Suppressor macrophage treated with lipopolysaccharide for 1 hour (primary cell): ENCODE data around the gene PSMB8.

Source experiments
- DNase-seq, 3 donors: peaks; one replicate each; pipeline ENCODE4 v3.0.0-alpha.2; 2020 to 2022

PSMB8 gene

GRCh38 chr6:32855467-32856174, 11.8 kb upstream of the PSMB8 start:
- peak in 2 of 3 donors; percentile 38 to 39 for DNase-seq

DNA sequence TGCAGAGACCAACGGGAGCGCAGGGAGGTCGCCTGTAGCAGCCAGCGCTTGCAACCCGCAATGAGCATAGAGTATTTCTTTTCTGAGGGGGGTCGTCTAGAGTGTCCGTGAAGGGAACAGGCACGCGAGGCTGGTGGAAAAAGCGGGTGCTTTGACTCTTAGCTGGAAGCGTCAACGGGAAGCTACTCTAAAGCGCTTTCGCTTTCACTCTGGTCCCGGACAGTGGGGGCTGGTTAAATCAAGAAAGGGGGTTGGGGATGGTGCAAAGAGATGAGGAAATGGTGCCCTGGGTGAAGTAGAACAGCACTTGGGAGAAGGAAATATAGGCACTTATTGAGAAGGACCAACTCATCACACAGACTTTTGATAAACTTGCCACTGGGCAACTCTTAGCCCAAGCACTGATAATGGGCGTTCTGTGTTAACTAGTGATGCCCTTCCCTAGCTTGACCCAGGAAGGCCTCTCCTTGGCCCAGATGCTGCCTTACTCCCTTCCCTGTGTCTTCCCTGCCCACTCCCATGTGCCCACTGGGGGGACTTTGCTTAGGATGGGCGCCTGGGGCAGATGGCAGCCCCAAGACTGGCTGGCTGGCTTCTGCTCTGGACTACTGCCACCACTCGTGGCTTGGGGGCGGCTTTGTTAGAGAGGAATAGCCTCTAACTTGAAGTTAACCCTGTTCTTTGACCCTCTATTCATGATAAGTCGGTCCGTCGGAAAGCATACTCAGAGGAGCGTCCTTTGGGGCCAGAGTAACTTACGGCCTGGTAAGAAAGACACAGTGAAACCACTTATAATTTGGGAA, 10.7 kb upstream of the PSMB8 start:
- DNase-seq: peak; percentile 77 to 87 (median 84)

DNA sequence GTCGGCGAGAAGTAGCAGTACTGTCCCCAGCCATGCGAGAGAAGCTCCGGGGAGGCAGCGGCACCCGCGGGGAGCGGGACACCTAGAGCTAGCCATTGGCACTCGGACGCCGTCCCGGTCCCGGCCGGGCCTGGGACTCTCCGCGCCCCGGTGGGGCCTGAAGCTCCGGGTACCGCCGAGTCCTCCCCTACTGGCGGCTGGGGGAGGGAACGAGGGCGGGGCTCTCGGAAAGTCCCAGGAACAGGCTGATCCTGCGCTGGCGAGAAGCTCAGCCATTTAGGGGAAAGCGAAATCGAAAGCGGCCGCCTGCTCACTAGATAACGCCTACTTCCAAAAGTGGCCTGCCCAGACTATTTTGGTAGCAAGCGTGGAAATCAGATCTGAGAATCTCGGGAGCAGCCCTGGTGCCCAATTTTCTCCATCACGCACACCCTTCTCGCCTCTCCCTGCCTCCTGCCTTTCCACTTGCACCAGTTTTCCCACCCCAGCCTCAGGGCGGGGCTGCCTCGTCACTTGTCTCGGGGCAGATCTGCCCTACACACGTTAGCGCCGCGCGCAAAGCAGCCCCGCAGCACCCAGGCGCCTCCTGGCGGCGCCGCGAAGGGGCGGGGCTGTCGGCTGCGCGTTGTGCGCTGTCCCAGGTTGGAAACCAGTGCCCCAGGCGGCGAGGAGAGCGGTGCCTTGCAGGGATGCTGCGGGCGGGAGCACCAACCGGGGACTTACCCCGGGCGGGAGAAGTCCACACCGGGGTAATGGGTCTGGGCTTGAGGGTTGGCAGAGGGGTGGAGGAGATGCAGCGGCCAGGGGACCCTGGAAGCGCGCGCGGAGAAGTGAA, 9.9 kb upstream of the PSMB8 start, which contains the start of the genes PSMB9 and TAP1:
Gene PSMB9 (plus strand): TSS at position 652 of the 835 bp plus-strand sequence. CDS start 38 bp downstream, at position 690.
Gene TAP1 (minus strand): TSS at position 164 of the 835 bp plus-strand sequence. CDS start 68 bp downstream, at position 96.
- DNase-seq: peak; percentile 98 to 99 (median 98)

DNA sequence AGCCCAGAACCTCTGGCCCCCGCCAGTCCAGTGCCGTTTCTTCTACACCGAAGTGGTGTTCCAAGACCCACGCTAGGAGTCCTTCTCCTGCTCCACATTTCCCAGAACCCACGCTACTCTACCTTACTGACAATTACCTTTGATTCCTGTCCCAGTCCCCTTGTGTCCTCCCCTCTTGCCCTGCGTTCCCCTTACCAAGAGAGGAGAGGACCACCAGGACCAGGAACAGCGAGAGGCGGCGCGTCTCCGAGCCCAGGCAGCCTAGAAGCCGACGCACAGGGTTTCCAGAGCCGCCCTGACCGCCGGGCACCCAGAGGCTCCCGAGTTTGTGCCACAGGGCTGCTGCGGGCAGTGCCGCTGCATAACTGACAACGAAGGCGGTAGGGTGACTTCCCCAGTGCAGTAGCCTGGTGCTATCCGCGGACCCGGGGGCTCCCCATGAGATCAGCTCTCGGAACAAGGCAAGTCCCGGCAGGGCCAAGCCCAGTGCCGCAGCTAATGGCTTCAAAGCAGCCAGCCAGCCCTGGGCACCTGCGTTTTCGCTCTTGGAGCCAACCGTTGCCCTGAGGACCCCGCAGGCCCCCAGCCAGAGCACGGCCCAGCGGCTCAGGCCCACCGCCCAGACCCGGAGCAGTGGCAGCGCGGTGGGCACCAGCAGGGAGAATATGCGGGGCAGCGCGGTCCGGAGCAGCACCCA, 9.1 kb upstream of the PSMB8 start:
- DNase-seq: peak; percentile 92 to 93 (median 92)

- peak in 2 of 3 donors; percentile 58 to 69 for DNase-seq
Measured at GRCh38 chr6:32852018-32852843, 8.4 kb upstream of the PSMB8 start.

DNA sequence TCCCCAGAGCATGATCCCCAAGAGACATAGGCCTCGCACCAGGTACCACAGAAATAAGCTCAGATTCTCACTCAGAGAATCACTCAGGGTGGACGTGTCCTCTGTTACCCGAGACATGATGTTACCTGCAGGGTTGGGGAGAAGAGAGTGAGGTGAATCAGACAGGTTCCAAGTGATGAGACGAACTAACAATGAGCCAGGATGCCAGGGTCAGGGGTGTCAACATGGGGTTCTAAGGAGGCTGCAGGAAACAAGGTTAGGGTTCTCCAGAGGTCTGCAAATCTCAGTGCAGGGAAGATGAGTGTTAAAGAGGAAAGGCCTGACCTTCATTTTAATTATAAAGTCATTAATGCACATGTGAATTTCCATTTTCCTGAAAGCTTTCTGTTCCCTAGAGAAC, 7.2 kb upstream of the PSMB8 start:
- DNase-seq: no peak

DNA sequence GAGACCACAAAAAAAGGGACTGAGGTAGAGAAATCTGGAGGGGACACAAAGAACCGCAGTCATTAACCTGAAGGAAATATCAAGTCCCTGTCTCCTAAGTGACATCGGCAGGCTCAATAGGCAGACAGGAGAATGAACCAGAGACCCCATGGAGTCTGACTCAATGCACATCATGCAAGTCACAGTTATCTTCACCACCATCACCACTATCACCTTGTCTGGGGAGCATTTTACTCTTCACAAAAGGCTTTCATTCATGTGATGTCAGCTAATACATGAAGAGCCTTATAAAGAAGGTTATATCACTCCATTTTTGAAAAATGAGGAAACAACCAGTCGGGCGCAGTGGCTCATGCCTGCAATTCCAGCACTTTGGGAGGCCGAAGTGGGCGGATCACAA, 5.3 kb upstream of the PSMB8 start:
- no peak for DNase-seq

DNA sequence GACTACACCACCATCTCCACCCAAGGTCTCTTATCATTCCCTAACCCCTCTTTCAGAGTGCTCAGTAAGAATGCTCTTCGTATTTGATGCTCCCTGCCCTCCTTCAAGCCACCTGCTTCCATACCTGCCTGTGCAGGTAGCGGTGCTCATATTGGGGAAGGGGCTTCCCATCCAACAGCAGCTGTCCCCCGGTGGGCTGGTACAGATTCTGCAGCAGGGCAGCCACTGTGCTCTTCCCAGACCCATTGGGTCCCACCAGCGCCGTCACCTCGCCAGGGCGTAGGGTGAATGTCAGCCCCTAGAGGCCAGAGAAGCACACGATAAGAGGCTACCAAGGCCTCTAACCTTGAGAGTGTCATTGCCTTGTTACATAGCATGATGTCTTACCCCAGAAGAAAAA, 3.9 kb upstream of the PSMB8 start:
- no peak for DNase-seq

- DNase-seq: no peak
Measured at GRCh38 chr6:32847004-32847403, 3.2 kb upstream of the PSMB8 start.

- DNase-seq: peak; percentile 46 to 58 (median 57)
Measured at GRCh38 chr6:32845384-32845884, 1.6 kb upstream of the PSMB8 start.

DNA sequence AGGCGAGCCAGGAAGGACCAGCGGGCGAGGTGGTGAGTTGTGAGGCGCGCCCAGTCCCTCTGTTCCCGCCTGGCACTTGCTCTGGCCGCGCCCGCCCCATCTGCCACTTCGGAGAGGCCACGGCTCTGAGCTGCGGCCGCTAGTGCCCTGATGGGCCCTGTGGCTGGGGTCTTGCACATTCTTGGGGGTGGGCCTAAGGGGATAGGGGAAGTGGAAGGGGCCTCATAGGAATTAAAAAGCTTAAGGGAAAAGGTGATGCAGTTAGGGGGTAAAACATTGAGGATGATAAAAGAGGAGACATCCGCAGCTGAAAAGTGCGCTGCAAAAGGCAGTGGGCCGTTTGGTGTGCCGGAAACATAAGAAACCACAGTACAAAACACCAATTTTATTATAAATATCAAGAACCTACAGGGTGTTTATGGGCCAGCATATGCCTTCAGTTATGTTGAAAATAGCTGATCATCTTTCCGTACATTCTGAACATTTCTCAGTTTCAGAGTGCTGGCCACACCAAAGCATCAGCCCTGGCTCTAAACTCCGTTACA, 1.1 kb upstream of the PSMB8 start:
- no peak for DNase-seq

- DNase-seq: peak in 1 of 3 donors; percentile 32
Measured at GRCh38 chr6:32843331-32843978, 392 bp downstream of the PSMB8 start.

DNA sequence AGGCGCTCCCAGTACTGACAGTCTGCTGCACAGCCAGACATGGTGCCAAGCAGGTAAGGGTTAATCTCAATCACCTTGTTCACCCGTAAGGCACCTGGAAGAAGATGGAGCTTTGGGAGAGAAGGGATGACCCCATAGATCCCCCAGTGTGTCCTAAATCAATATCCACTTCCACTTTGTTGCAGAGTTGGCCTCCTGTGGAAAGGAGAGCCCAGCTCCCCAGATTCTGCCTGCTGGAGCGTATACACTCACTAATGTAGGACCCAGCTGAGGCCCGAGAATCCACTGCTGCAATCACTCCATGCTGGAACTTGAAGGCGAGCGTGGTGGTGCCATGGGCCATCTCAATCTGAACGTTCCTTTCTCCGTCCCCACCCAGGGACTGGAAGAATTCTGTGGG, 1.2 kb downstream of the PSMB8 start:
- DNase-seq: no peak

- DNase-seq: no peak
Measured at GRCh38 chr6:32842021-32842650, 1.7 kb downstream of the PSMB8 start.

DNA sequence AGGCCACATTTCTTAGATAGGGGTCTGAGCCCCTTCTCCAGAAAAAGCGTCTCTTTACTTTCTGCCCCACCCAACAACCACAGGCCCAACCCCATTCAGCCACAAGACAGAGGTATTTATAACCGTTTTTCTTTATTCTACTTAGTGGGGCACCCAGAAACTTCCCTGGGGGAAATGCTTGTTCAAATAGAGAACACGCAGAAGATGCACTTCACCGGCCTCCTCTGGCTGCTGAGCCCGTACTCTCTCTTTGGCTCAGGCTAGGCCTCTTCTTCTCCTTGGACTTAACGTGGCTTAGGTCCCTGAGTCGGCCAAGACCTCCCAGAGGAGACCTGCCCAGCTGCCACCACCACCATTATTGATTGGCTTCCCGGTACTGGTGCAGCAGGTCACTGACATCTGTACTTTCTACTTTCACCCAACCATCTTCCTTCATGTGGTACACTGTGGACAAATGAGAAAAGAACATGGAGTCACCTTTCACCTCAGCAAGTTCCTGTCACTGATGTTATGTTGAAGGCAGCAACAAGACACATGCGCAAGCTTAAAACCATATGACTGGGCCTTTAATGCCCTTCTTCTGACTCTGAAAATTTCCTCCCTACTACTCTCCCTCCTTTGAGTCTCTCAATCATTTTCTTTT, 3.1 kb downstream of the PSMB8 start:
- DNase-seq: no peak

- DNase-seq: no peak
Measured at GRCh38 chr6:32839356-32839755, 4.5 kb downstream of the PSMB8 start.

- peak; percentile 97 to 98 (median 97) for DNase-seq
Measured at GRCh38 chr6:32838114-32838958, 5.5 kb downstream of the PSMB8 start, which contains the start of gene TAP2. Gene TAP2 (minus strand): TSS chr6:32838739. CDS start chr6:32838233, 506 bp downstream.

DNA sequence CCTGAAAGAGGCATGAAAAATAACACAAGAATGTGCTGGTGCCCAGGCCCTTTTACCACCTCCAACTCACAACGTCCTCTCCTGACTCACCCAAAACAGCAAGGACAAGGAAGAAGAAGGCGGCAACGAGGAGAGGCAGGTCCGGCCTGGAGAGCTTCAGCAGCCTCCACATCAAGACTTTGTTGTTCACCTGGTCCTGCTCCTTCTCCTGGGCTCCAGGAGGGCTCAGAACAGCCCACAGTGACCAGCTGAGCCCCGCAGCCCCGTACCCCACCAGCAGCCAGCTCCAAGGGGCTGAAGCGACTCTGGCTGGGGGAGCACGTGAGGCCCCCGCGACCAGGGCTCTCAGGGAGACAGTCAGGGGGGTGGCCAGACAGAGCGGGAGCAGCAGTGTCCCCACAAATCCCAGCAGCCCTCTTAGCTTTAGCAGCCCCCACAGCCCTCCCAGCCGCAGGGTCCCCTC, 6.2 kb downstream of the PSMB8 start:
- no peak for DNase-seq
